HG02588 (cell line): ENCODE measurements around the gene BRD4.
A peak's percentile ranks its signal among the peaks of the same experiment; 100 is the strongest.
"Not testable (repeated sequence)": the region's sequence is repeated elsewhere in the genome, so short reads cannot be mapped to it uniquely, and the experiment has no call there.

ENCODE experiments used
- ATAC-seq: cut with Tn5 transposase; IDR thresholded peaks from one replicate; pipeline ENCODE4 v1.9.1; 2021; ENCODE audit warnings: mild to moderate bottlenecking, moderate library complexity; ENCODE audit not compliant: unreplicated experiment

BRD4 gene

DNA sequence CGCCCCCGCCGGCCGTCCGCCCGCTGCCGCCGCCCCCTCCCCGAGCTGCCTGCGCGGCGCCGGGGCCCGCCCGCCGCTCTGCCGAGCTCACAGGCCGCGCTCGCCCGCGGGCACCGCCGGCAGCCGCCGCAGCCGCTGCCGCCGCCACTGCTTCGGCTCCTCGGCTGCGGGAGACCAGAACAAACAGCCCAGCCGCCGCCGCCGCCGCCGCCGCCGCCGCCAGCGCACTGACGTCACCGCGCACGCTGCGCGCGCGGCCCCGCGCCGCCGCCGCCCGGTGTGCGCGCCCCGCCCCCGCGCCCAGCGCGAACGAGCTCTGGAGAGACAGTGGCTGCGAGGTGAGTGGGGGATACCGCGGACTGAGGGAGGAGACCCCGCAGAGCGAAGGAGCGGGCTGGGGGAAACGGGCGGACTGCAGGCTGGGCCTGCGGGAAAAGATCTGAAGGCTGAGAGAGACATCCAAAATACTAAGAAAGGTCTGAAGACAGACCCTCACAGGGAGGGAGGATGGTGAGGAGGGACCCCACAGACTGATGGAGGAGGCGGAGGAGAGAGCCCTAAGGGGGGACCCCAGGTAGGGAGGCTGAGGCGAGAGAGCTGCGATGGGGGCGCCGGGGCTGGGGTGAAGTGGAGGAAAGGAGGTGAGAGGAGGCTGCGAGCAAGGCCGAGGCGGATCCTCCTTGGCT is at the start of gene BRD4:
BRD4 (minus strand) TSS at position 229 of the 686 bp plus-strand sequence. CDS start 59,440 bp downstream, outside the sequence.
- peak; percentile 61 for ATAC-seq

DNA sequence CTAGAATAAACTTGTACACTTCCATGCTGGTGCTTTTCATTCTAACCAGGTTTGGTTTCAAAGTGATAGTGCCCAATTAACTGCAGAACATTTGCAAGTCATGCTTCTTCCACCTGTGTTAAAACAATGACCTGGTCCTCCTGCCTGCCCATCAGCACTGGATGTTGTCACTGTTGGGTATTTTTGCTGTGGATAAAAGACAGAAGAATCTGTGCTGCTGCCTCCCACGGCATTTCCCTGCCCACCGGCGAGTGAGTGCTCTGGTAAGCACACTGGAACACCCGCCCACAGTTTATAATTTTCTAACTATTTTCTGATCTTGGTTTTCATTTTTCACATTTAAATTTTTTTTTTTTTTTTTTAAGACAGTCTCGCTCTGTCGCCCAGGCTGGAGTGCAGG is 49.5 kb upstream of the BRD4 start:
- ATAC-seq = no peak

DNA sequence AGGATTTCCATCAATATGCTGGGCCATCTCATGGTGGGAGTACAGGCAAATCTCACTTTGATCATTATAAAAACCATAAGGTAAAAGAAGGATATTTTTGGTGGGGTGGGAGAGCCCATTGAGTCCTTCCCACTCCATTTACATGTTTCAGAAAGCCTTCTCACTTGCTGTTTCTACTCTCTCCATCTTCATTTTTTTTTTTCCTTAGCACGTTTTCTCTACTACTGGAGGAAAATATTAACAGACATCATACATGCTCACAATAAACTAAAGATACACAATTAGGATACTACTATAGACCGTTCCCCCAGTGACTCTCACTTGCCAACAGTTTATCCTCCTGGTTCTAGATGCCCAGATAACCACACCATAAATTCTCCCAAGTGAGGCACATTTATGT is 49.1 kb upstream of the BRD4 start:
- no peak for ATAC-seq

DNA sequence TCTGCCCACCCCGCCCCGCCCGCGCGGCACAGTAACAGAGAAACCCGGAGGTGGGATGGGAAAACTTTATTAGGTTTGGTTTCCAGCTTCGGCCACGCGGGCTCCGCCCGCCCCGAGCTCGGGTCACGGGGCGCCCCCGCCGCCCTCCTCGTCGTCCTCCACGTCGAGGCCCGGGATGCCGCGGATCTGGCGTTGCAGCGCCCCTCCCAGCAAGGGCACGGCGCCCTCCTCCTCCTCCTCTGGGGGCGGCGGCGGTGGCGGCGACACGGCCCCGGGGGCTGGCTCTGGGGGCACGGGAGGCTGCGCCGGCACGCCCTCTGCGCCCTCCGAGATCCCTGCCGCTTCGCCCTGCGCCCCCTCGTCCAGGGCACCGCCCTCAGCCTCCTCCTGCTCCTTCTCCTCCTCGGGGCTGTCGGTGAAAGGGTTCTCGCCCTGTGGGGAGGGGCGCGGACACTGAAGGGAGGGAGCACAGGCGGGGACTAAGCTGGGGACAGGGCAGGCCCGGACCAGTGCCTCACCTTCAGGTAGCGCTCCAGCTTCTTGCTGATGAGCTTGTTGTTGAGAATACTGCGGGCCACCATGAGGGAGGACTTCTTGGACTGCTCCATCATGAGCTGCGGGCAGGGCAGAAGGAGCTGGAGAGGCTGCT is 47.8 kb upstream of the BRD4 start:
- peak; percentile 12 for ATAC-seq

DNA sequence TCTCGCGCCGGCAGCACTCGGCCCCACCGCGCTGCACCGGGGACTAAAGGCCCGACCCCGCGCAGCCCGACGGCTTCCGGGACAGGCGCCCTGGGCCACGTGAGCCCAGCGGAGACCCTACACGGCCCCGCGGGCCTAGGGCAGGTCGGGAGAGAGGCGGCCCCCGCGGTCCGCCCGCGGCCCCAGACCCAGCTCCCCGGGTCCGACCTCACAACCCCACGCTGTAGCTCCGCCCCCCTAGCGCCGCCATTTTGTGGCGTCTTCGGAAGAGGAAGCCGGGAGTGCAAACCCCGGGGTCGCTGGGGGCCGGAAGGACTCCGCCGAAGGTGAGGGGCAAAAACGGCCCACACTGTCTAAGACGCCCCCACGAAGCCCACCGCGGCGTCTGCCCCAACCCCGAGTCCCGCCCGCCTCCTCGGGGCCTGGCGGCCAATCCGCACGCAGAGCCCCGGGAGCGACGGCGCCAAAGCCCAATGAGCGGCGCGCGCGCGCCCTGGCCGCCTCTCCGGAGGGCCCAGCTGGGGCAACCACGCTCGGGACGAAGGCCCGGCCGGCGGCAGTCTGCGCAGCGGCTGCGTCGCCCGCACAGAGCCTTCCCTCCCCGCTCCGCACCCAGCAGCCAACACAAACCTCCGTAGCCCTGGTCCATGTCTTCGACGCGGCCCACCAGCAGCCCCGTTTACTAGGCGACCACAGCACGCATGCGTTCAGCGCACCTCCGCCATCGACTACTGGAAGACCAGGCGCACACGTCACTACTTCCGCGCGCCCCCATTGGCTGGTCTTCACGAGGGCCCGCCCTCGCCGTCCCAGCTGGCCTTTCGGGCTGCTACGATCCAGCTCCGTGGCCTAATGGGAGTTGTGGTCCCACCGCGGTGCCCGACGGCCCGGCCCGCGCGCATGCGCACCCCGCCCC is 47.0 kb upstream of the BRD4 start, which contains the start of gene AKAP8:
AKAP8 (minus strand) TSS at position 705 of the 916 bp plus-strand sequence; CDS start at position 649, 56 bp downstream.
- ATAC-seq = peak; percentile 83

DNA sequence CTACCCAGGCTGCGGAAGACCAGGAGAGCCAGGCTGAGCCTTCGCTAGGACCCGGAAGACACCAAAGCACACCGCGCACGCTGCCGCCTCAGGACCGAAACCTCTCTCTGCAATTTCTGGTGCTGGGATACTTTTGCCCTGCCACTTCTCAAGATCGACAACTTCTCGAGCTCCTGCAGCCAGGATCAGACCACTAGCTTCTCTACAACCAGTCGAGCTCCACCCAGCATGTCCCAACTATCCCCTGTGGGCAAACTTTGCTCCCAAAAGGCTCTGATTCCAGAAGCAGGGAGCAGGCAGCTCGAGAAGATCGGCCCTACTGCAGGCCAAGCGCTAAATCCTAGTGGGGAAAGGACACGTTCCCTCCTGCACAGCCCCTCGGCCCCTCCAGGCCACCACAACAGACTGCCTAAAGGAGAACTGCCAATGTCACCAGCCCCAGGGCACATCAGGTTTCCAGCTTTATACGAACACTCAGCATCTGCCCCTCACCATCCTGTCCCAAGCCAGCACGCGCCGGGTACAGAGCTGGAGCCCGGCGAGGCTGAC is 46.3 kb upstream of the BRD4 start:
- ATAC-seq = no peak

DNA sequence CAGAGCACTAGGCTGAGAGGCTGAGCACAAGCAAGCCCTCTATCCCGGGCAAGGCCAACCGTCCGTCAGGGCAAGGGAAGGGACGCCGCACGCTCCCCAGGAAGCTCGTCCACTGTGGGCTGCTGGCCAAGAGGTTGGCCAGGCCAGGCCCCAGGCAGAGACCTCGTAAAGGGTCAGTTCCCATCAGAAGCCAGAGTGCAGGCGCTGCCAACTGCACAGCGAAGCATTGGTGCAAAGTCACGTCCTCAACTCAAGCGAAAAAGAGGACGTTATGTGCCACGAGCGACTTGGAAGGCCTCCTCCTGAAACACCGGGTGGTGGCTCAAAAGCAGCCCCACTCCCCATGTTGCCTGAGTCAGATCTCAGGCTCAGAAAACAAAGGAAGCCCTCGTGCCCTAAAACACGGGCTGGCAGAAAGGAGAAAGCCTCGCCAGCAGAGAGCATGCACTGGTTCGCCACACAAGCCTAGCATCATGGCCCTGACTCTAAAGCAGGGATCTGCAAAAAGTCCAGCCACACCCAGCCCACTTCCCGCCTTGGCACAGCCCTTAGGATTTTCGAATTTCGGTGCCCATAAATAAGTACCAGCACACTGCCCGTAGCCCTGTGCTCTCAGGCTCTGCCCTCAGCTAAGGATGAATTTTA is 42.6 kb upstream of the BRD4 start:
- ATAC-seq = no peak

DNA sequence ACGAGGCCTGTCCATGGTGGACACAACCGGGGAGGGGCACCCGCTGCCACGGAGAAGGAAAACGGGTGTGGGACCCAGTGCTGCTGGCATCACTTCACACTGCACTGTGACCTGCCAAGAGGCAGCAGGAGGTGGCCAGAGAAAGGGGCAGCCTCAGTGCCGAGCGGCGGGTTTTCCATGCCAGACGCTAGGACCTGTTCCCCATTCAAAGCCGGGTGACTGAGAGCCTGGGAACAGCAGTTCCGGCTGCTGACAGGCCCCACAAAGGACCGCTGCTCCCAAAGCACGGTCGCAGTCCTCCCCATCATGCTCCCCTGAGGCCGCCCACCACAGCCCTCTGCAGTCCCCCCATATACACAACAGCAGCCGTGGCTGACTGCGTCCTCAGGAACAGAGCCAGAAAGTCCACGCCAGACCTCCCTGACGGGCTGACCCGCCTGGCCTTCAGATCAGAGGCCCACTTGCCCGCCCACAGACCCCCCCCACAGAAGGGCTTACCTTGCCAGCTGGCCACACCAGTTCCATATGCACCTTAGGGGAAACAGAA is 41.8 kb upstream of the BRD4 start:
- ATAC-seq = no peak

DNA sequence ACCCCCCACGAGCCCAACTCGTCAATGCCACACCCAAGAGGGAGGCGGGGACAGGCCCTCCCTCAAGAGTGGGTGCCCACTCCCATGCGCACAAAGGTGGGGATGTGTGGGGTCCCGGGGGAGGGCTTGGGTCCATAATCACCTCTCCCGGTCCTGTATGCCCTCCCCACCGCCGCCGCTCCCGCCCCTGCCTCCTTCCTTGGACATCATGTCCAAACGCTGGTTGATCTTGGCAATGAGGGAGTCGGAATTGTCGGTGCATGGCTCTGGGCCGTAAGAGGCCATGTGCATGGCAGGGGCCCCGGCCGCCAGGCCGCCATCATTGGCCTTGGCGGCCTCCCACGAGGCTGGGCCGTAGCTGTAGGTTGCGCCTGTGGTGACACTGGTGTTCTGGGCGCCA is 41.3 kb upstream of the BRD4 start:
- ATAC-seq = no peak

DNA sequence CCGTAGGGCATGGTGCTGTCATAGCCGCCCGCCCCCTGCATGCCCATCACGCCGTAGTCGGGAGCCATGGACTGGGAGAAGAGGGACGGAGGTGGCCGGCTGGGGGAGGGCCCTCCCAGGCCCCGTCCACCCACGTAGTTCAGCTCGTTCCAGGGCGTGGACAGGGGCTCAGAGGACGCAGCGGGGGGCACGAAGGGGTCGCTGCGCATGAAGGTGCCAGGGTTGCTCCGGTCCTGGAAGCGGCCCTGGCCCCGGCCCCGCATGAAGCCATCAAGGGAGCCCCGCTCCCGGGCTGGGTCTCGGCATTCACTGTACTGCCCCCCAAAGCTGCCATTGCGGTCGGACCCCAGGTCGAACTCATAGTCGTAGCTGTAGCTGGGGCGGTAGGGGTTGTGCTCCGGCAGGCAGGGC is 40.6 kb upstream of the BRD4 start:
- no peak for ATAC-seq

DNA sequence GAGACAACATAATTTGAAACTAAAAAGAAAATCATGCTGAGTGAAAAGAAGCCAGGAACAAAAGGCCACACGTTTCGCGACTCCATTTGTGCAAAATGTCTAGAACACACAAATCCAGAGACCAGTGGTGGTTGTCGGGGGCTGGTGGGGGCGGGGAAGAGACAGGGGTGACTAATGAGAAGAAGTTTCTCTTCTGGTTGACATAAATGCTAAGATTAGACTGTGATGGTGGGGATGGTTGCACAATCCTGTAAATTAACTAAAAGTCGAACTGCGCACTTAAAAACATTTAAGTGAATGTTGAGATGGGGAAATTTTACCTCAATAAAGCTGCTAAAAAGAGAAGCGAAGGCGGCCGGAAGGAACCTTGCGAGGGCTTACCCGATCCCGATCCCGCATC is 40.1 kb upstream of the BRD4 start:
- ATAC-seq = no peak

DNA sequence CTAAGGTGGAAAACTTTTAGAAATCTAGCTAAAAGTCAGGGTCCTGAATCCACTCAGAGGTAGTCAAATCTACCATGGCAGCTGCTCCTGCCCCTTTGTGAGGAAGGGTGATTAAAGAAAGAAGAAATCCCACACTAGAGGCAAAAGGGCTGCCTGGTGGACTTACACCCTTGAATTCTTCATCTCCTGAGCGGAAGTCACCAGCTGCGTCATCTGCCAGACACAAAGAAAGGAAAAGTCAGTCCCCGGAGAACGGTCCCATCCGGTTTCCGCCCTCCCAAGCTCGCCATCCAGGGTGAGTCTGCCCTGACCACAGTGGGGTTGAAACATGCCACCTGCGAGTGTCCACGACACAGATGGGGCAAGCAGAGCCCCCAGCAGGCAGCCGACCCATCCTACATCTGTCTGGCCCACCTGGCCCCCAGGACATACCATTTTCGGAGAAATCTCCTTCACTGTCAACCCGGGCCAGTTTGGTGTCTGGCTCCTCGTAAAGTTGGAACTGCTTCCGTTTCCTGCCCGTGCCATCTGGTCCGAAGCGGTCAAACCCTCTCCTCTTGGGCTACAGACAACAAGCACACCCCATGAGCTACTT is 39.5 kb upstream of the BRD4 start:
- no peak for ATAC-seq

DNA sequence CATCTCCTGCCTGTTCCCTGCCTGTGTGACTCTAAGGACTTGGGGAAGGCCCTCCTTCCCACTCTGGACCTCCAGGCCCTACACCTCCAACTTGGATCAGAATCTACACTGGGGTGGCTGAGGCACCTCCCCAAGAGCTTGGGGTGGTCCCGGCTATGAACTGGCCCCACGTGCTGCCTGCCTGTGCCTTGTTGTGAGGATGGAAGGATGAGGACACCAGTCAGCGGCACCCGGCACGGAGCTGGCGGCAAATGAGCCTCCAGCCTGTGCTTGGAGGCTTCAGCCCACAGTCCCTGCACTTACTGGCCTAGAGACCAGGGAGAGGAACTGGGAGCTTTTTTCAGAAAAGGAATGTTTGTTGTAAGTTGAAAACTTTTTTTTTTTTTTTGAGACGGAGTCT is 38.8 kb upstream of the BRD4 start:
- ATAC-seq = no peak

DNA sequence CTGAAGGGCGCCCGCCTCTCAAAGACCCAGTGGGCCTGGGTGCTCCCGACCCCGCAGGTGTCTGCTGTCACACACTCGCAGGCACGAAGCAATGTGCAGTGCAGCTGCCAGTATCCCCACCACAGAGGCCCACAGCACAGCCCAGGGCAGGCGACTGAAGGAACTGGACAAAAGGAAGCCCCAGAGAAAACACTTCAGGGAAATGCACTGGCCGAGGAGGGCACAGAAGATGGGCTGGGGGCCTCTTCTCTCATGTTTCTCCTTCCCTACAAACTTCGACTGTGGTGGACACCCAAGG is 37.2 kb upstream of the BRD4 start:
- ATAC-seq = no peak

DNA sequence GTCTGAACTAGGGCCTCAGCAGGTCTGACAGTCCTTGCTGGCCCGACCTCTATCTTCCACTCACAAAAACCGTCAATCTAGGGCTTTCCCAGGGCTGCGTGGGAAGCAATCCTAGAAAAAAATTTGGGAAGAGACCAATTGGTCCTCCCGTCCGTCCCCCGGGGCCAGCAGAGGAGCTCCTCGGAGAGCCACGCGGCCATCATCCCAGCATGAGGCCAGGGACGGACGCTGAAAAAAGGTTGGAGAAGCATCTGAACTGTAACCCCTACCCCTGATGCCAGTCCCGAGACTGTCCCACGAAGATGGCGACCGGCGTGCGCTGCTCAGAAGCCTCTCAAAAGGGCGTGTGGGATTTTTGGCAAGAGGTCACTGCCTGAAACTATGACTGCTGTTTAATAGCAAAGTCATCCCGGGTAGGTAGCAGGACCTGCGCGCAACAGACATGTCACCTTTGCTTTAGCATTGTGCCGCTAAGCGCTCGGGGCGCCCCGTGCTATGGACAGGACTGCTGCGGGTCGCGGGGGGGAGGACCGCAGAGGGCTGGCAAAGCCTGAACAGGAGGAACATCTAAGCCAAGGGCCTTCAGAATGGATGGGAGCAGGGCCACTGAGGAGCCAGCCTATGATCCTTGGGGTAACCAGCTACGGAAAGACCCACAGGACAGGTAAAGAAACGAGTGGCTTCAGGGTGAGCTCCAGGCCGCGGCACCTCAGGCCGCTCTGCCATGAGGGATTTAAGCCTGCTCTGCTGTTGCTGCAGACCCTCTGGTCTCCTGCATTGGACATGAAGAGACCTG is 36.7 kb upstream of the BRD4 start:
- no peak for ATAC-seq

DNA sequence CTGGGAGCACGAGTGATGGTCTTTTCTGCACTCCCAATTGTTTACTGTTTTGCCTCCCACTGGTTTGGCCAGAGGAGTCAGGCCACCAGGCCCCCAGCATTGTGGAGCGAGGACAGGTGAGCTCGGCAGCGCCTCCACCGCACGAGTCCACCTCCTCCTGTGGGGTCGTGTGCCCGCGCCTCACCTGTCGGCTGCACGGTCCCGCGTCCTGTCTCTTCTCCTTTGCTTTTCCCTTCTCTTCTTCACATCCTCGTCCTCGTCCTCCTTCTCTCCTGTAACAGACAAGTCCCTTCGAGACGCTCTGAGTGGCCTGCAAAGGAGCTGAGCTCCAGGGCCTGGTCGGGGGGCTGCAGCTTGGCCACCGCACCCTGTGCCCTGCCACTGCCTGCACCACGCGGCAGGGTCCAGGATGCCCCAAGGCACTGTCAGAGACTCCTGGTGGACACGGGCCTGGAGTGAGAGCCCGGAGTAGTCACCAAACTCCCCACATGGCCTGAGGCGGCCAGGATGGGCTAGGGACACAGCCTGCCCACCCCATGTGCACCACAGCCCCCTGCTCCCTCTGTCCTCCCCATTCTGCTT is 35.8 kb upstream of the BRD4 start:
- ATAC-seq = no peak

DNA sequence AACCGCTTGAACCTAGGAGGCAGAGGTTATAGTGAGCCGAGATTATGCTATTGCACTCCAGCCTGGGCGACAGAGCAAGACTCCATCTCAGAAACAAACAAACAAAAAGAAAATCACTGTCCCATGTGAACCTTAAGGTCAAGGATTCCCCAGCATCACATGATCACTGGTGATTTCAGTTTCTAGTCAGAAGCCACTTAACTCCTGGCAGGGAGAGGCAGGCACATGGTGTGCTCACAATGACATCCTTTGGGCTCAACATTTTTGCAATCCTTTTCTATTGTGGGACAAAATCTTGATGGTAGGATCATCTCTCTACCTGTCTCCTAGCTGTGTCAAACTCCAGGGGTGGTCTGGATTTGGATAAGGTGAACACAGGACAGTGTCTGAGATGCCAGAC is 35.1 kb upstream of the BRD4 start:
- no peak for ATAC-seq

DNA sequence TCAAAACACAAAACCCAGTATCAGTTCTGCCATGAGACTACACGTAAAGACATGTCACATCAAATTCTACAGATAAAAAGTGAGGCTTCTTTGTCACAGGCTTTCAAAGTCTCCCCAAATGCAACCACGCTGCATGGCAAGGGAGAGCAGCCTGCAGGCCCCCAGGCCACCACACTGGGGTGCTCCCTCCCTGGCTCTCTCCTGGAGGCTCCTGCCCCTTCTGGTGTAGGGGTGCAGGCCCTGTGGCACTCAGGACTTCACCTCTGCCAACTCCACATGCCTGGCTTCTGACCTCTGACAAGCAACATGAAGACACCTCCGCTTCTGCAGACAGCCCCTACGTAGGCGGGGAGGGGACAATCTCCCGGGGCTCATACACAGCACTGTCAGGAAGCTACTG is 32.9 kb upstream of the BRD4 start:
- no peak for ATAC-seq

DNA sequence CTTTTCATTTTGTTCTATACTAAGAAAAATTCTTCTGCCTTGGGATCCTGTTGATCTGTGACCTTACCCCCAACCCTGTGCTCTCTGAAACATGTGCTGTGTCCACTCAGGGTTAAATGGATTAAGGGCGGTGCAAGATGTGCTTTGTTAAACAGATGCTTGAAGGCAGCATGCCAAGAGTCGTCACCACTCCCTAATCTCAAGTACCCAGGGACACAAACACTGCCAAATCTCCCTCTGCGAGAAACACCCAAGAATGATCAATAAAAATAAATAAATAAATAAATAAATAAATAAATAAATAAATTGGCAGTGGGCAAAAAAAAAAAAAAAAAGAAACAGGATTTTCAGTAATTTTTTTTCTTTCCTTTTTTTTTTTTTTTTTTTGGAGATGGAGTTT is 31.5 kb upstream of the BRD4 start:
- ATAC-seq = not testable (repeated sequence)
